NCI-H1105 treated with DMSO at 0.1 percent for 48 hours (cell line): ENCODE results near the gene MT1B.

Experiments used
- DNase-seq: peaks from one replicate; lab custom pipeline; 2025; lab: John Stamatoyannopoulos, UW

The MT1B gene

GRCh38 chr16:56651586-56651985 lies at the start of gene MT1B:
Gene MT1B (plus strand): TSS chr16:56651886. CDS start chr16:56651954, 68 bp downstream.
- DNase-seq: no peak

- DNase-seq: no peak
These were observed 48.1 kb upstream of the MT1B start for GRCh38 chr16:56603589-56603988.

GRCh38 chr16:56604966-56605365 lies 46.7 kb upstream of the MT1B start:
- no peak for DNase-seq

GRCh38 chr16:56605475-56605874 lies 46.2 kb upstream of the MT1B start:
- DNase-seq: no peak

GRCh38 chr16:56606071-56606475 lies 45.6 kb upstream of the MT1B start:
- no peak for DNase-seq

GRCh38 chr16:56606476-56607108 lies 45.1 kb upstream of the MT1B start:
- DNase-seq: no peak

GRCh38 chr16:56607109-56607618 lies 44.5 kb upstream of the MT1B start:
- no peak for DNase-seq

GRCh38 chr16:56607675-56608042 lies 44.0 kb upstream of the MT1B start:
- DNase-seq: no peak

GRCh38 chr16:56608043-56608875 lies 43.4 kb upstream of the MT1B start, which contains the start of gene MT2A:
Gene MT2A (plus strand): TSS chr16:56608584. CDS start chr16:56608656, 72 bp downstream.
- peak; percentile 96 for DNase-seq

GRCh38 chr16:56608876-56609462 lies 42.7 kb upstream of the MT1B start:
- peak; percentile 51 for DNase-seq

GRCh38 chr16:56609463-56609921 lies 42.2 kb upstream of the MT1B start:
- DNase-seq: peak; percentile 70

- DNase-seq: no peak
These were observed 41.6 kb upstream of the MT1B start for GRCh38 chr16:56610017-56610608.

GRCh38 chr16:56610609-56611111 lies 41.0 kb upstream of the MT1B start:
- no peak for DNase-seq

- no peak for DNase-seq
These were observed 40.3 kb upstream of the MT1B start for GRCh38 chr16:56611281-56611833.

- DNase-seq: no peak
These were observed 38.0 kb upstream of the MT1B start for GRCh38 chr16:56613706-56614105.

- no peak for DNase-seq
These were observed 37.1 kb upstream of the MT1B start for GRCh38 chr16:56614549-56614991.

GRCh38 chr16:56615353-56615752 lies 36.3 kb upstream of the MT1B start:
- no peak for DNase-seq

GRCh38 chr16:56616608-56617211 lies 35.0 kb upstream of the MT1B start:
- no peak for DNase-seq

GRCh38 chr16:56617212-56618085 lies 34.2 kb upstream of the MT1B start:
- DNase-seq: no peak

GRCh38 chr16:56618138-56618537 lies 33.5 kb upstream of the MT1B start:
- DNase-seq: no peak
